GM10266 (cell line): Measurements from ENCODE around the gene TMEM229B.

Experiments used
- DNase-seq: peaks from one replicate; pipeline ENCODE4 v3.0.0; 2012; ENCODE audit errors: extremely low spot score
- TF ChIP-seq, protein P1 (sequence below): IDR thresholded peaks from 2 replicates; pipeline ENCODE4 v1.5.1; 2012; ENCODE audit warnings: mild to moderate bottlenecking, low read depth; ENCODE audit not compliant: control insufficient read depth, insufficient read depth; ENCODE audit errors: missing control alignments

Gene TMEM229B

GRCh38 chr14:67464879-67465278 lies 23.6 kb downstream of the TMEM229B start:
- DNase-seq, result no peak
- TF ChIP-seq, protein P1, sequence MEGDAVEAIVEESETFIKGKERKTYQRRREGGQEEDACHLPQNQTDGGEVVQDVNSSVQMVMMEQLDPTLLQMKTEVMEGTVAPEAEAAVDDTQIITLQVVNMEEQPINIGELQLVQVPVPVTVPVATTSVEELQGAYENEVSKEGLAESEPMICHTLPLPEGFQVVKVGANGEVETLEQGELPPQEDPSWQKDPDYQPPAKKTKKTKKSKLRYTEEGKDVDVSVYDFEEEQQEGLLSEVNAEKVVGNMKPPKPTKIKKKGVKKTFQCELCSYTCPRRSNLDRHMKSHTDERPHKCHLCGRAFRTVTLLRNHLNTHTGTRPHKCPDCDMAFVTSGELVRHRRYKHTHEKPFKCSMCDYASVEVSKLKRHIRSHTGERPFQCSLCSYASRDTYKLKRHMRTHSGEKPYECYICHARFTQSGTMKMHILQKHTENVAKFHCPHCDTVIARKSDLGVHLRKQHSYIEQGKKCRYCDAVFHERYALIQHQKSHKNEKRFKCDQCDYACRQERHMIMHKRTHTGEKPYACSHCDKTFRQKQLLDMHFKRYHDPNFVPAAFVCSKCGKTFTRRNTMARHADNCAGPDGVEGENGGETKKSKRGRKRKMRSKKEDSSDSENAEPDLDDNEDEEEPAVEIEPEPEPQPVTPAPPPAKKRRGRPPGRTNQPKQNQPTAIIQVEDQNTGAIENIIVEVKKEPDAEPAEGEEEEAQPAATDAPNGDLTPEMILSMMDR, result no peak

- no peak for DNase-seq
- TF ChIP-seq, protein P1, result no peak
Measured at GRCh38 chr14:67464377-67464776, 24.1 kb downstream of the TMEM229B start.

- TF ChIP-seq, protein P1, result no peak
- no peak for DNase-seq
Measured at GRCh38 chr14:67463900-67464299, 24.6 kb downstream of the TMEM229B start.

GRCh38 chr14:67461996-67462395 lies 26.5 kb downstream of the TMEM229B start:
- TF ChIP-seq, protein P1, result no peak

GRCh38 chr14:67461341-67461985 lies 27.1 kb downstream of the TMEM229B start:
- TF ChIP-seq, protein P1, result no peak
- no peak for DNase-seq

More at GRCh38 chr14:67461996-67462395, 26.5 kb downstream of the TMEM229B start:
- DNase-seq, result no peak

GRCh38 chr14:67459336-67459735 lies 29.2 kb downstream of the TMEM229B start:
- no peak for DNase-seq
- TF ChIP-seq, protein P1, result no peak

DNA sequence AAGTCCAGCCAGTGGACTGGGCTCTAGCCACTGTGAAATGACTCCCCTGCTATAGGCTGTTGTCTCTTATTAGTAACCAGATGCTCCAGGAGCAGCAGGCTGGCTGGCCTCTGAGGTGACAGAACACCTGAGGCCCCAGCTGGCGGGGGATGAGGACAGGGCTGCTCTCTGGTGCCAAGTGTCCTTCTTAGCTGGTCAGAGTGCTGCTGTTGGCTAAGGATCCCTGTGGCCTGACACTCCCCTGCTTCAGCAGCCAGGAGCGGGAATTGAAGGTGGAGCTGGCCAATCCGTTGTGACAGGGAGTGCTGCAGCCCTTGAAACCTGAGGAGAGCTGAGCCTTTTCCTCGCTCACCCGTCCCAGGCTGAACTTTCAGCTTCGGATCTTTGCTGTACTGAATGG lies 30.7 kb downstream of the TMEM229B start:
- TF ChIP-seq, protein P1, result no peak
- no peak for DNase-seq
